Stimulated activated CD4-positive, alpha-beta T cell treated with anti-CD3 and anti-CD28 coated beads, Interleukin-12 subunit alpha, Interleukin-12 subunit beta, amount 100 ng/mL, for 24 hours (primary cell): ENCODE measurements around the gene CBR4.

Source experiments
- DNase-seq, 2 experiments: peaks; one replicate each; pipeline ENCODE4 v3.0.0-alpha.2; 2020; ENCODE audit warnings: low read depth in 2 of 2

CBR4 gene

GRCh38 chr4:169033660-169034059 is 23.6 kb upstream of the CBR4 start:
- DNase-seq = no peak

GRCh38 chr4:169032883-169033645 is 23.0 kb upstream of the CBR4 start:
- DNase-seq = no peak

- no peak for DNase-seq
Measured at GRCh38 chr4:169032194-169032593, 22.1 kb upstream of the CBR4 start.

- DNase-seq = no peak
Measured at GRCh38 chr4:169031392-169031791, 21.3 kb upstream of the CBR4 start.

- no peak for DNase-seq
Measured at GRCh38 chr4:169030562-169030982, 20.5 kb upstream of the CBR4 start.

- no peak for DNase-seq
Measured at GRCh38 chr4:169029947-169030346, 19.9 kb upstream of the CBR4 start.

- no peak for DNase-seq
Measured at GRCh38 chr4:169027663-169028062, 17.6 kb upstream of the CBR4 start.

GRCh38 chr4:169025184-169025583 is 15.1 kb upstream of the CBR4 start:
- DNase-seq = no peak

- no peak for DNase-seq
Measured at GRCh38 chr4:169024762-169025161, 14.7 kb upstream of the CBR4 start.

- no peak for DNase-seq
Measured at GRCh38 chr4:169018406-169018805, 8.4 kb upstream of the CBR4 start.

- no peak for DNase-seq
Measured at GRCh38 chr4:169017971-169018370, 7.9 kb upstream of the CBR4 start.

- no peak for DNase-seq
Measured at GRCh38 chr4:169015186-169015623, 5.2 kb upstream of the CBR4 start.

GRCh38 chr4:169014586-169014985 is 4.5 kb upstream of the CBR4 start:
- no peak for DNase-seq

- DNase-seq = no peak
Measured at GRCh38 chr4:169013396-169013795, 3.3 kb upstream of the CBR4 start.

- no peak for DNase-seq
Measured at GRCh38 chr4:169012049-169012448, 2.0 kb upstream of the CBR4 start.

- peak; percentile 20 to 31 for DNase-seq
Measured at GRCh38 chr4:169009286-169010124, 550 bp downstream of the CBR4 start.

GRCh38 chr4:169005453-169006099 is 4.5 kb downstream of the CBR4 start:
- DNase-seq = no peak

- no peak for DNase-seq
Measured at GRCh38 chr4:169000315-169000714, 9.7 kb downstream of the CBR4 start.

- DNase-seq = no peak
Measured at GRCh38 chr4:168999809-169000208, 10.2 kb downstream of the CBR4 start.

GRCh38 chr4:168998596-168998995 is 11.5 kb downstream of the CBR4 start:
- no peak for DNase-seq

- DNase-seq = no peak
Measured at GRCh38 chr4:168995537-168996295, 14.3 kb downstream of the CBR4 start.

- no peak for DNase-seq
Measured at GRCh38 chr4:168994958-168995357, 15.1 kb downstream of the CBR4 start.
